GM18867 (cell line): Measurements from ENCODE around the gene ITGB5.
"Not testable (repeated sequence)": the region's sequence is repeated elsewhere in the genome, so short reads cannot be mapped to it uniquely, and the experiment has no call there.

ENCODE experiments used
- ATAC-seq: cut with Tn5 transposase; IDR thresholded peaks from one replicate; pipeline ENCODE4 v1.9.1; 2021; ENCODE audit warnings: mild to moderate bottlenecking, moderate library complexity; ENCODE audit not compliant: unreplicated experiment

ITGB5 gene

DNA sequence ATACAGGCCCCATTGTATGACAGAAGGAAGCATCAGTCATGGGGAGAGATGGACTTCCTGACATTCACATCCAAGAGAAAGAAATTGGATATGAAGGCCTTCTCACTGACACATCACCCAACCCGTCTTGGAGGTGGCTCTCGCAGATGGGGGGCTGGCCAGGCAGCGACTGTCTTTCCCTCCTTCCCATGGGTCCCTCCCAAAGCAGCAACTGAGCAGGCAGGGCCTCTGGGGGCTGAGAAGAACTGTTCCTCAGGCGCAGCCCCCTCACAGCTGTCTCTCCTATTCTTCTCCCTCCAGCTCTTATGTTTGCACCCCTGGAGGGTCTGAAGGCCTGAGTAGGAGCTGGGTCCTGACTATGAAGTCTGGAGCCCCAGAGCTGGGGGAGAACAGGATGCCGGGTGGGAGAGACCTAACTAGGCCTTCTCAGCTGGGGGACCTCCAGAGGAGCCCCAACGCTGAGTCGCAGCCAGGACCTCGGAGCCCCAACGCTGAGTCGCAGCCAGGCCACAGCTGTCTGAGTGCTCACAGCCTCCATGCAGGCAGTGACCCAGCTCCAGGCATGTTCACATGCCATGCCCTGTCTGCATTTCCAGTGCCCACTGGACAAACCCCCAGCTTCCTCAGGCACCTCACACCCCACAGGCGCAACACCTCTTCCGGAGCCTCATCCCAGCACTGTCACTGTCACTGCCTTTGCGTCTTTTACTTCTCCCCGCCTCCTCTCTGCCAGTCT lies 127.3 kb downstream of the ITGB5 start:
- ATAC-seq = no peak

DNA sequence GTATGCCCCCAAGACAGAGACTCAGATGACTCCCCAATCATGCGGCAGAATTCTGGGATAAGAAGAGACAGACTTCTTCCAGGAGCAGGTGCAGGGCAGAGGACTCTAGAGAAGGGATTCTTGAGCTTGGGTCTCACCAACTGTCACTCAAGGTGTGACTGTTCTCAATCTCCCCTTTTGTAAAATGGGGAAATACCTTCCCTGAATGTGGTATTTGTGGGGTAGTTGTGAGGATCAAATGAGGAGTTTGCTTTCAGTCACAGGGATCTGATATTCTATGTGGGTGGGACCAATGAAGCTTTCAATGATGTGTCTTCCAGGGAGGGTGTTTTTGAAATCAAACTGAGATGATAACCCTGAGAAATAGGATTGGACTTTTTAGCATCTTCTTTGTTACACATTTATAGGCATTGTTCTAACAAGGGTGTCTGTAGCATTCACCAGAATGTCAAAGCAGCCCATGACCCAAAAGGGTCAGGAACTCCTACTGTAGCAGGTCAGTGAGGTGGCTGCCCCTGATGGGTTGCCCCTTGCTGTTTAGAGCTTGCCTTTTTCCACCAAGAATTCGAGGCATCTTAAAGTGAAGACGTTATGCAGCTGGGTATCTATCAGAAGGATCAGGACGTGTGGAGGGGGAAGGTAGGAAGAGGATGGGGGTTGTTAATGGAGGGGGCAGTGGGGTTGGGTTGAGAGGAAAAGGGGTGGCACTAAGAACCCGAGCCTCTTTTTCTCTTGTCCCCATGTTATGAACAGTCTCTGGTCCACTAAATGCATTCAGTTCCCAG lies 128.1 kb downstream of the ITGB5 start:
- ATAC-seq = no peak

DNA sequence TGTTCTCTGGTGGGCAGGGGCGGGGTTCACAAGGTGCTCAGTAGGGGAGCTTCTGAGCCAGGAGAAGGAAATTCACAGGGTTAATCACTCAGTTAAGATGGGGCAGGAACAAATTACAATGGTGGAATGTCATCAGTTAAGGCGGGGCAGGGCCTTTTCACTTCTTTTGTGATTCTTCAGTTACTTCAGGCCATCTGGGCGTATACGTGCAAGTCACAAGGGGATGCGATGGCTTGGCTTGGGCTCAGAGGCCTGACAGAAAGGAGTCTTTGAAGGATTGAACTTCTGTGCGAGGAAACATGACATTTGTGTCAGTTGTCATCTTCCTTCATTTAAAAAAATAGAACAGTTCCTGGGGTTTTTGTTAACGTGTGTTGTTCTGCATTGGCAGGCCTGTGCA lies 129.2 kb downstream of the ITGB5 start:
- not testable (repeated sequence) for ATAC-seq

DNA sequence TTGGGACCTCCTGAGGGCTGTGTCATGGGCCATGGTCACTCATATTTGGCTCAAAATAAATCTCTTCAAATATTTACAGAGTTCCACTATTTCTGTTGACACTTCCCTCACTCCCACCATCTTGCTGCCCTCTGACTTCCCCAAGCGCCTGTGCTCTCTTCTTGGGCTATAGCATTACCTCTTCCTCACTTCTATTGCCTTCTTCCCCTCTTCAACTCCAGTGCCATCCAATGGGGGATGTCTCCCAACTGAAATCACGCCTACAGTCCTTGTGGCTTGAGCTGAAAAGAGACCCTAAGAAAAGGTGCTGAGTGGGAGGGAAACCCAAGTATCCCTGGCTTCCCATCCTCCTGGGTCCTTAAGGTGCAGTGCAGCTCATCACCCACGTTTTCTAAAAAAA lies 135.1 kb downstream of the ITGB5 start:
- ATAC-seq = no peak

DNA sequence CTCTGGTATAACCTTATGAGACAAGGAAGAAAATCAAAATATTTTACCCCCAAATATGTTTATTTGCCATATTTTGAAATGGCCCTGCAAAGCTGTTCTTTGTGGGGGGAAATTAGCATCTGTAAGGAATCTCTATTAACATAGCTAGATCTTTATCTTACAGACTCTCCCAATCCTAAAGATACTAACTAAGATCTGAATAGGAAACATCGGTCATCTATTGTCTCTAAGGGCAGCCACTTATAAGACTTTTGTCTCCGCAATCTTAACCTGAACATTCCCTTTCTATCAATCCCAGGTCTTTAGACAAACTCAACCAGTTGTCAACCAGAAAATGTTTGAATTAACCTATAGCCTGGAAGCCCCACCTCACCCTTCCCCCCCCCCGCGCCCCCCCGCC lies 135.7 kb downstream of the ITGB5 start:
- no peak for ATAC-seq

DNA sequence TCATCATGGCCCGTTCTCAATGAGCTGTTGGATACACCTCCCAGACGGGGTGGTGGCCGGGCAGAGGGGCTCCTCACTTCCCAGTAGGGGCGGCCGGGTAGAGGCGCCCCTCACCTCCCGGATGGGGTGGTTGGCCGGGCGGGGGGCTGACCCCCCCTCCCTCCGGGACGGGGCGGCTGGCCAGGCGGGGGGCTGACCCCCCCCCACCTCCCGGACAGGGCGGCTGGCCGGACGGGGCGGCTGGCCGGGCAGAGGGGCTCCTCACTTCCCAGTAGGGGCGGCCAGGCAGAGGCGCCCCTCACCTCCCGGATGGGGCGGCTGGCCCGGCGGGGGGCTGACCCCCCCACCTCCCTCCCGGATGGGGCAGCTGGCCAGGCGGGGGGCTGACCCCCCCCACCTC lies 137.3 kb downstream of the ITGB5 start:
- ATAC-seq = not testable (repeated sequence)

DNA sequence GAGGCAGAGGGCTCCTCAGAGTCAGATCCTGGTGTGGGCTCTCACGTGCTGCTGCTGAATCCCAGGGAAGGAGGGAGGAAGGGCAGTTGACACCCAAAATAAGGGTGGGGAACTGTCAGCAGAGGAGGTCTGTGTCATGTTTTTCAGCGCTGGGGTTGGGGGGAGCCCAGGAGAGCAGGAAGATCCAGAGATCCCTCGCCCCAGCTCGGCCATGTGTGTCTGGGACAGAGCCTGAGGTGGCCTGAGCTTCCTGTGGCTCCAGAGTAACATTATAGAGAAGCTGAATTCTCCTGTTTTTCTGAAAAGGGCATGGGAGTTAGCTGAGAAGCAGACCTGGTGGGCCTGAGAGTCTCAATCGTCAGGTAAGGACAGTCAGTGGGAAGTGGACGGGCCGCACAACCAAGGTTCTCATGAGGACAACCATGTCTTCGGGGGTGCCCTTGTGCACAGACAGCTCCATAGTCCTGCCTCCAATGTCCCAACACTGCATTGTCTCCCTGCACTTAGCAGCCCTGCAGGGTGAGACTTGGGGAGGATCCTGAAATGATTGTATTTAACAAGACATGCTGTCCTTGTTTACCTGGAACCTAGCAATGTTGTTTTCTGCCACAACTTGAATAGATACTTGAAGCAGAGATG lies 138.5 kb downstream of the ITGB5 start:
- no peak for ATAC-seq

DNA sequence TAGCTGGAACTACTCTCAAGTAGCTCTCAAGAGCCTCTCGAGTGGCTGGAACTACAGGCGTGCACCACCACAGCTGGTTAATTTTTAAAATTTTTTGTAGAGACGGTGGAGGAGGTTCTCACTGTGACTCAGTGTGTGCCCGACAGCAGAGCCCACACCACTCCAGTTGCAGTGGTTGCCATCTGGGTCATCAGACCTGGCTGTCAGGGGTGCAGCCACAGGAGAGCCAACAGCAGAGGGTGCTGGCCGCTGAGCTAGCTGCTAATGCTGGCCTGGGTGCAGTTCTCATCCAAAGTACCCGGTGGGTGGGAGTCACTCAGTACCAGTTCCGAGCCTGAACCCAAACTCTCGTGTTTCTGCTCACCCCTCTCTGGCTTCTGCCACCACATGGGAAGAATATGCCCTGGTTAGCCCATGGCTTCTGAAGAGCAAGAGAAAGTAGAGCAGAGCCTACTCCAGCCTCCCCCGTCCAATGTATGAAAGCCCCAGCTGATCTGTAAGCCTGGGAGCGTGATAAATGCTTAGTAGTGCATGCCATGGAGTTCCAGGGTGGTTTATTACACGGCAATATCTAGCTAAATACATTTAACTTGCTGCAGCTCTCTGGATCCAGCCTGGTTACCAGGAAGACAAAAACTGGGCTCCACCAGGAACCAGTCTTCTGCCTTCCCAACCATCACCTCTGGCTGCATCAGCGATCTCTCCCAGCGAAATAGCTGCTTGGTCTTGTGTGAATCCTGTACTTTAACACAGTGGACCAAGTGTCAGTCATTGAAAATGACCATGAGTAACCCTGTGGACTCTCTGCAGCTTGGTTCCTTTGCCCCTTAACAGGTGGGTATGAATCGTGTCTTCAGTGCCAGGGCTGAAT lies 139.8 kb downstream of the ITGB5 start:
- no peak for ATAC-seq

DNA sequence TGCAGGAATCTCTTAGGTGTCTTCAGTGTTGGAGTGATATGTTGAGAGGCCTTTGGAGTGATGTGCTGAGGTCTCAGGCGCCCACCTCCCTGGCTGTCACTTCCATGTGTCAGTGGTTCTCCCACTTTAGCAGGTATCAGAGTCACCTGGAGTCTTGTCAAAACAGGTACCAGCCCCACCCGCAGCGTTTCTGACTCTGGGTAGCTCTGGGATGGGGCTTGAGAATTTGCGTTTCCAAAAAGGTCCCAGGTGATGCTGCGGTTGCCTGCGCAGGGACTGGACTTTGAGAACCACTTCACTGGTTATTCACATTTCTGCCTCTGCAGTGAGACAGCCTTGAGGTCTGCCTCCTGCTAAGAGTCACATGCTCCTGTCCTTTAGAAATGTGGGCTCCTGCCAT lies 141.4 kb downstream of the ITGB5 start:
- no peak for ATAC-seq

DNA sequence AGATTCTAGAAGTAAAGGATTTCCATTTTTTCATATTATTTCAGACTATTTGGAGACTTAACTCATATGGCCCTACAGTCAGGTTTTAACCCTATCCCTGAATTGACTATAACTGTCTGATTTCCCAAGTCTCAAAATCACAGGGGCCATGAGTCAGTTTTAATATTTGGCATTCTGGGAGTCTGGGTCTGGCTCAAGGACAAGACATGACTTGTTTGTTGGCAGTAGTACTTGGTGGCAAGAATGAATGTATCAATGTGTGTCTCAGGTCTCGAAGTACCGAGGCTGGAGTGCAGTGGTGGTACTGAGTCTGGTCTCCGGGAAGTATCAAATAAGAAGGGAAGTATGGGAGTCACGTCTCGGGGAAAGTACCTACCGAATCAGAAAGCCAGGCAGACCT lies 146.1 kb downstream of the ITGB5 start:
- ATAC-seq = no peak

DNA sequence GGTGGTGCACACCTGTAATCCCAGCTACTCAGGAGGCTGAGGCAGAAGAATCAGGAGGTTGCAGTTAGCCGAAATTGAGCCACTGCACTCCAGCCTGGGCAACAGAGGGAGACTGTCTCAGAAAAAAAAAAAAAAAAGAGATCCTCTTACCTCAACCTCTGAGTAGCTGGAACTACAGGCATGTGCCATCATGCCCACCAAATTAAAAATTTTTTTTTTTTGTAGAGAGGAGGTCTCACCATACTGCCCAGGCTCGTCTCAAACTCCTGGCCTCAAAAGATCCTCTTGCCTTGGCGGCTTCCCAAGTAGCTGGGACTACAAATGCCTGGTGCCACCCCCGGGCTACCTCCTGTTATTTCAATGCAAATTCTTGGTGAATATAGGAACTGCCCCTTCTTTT lies 155.4 kb downstream of the ITGB5 start:
- ATAC-seq = no peak

DNA sequence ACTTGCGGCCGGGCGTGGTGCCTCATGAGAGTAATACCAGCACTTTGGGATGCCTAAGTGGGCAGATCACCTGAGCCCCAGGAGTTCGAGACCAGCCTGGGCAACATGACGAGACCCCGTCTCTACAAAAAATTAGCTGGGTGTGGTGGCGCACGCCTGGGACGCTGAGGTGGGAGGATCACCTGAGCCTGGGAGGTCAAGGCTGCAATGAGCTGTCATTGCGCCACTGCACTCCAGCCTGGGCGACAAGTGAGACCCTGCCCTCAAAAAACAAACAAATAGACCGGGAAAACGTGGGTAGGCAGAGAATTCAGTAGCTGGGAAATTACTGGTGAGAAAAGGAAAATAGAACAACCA lies 156.2 kb downstream of the ITGB5 start:
- no peak for ATAC-seq

DNA sequence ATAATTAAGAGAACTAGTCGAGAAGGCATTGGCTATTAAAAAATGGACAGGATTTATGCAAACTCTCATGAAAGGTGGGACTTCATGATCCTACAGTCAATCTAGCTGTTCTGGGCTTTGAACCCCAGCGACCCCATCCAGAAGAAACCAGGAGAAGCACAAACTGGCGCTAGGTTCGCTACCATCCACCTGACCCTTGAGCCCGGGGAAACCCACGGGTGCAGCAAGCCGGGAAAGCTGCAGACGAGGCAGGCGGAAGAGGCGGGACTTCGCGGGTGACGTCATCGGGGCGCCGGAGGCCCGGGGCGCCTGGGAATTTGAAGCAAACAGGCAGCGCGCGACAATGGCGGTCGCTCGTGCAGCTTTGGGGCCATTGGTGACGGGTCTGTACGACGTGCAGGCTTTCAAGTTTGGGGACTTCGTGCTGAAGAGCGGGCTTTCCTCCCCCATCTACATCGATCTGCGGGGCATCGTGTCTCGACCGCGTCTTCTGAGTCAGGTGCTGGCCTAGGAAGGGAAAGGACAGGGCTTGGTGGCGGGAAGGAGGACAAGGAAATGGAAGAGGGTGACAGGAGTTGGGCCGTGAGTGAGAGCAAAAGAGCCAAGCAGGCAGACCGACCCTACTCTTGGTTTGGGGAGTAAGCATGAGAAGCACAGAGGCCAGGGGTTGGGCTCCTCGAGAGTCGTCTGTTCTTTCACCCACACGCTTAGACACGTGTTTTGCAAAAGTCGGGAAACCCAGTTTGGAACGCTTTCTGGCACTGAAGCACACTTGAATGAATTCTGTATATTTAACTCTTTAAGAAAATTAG lies 156.8 kb downstream of the ITGB5 start, which contains the start of gene UMPS:
Gene UMPS, plus strand, starts transcription at position 324 of the 812 bp plus-strand sequence. Its CDS starts 20 bp downstream, at position 344.
- ATAC-seq = peak; percentile 98

DNA sequence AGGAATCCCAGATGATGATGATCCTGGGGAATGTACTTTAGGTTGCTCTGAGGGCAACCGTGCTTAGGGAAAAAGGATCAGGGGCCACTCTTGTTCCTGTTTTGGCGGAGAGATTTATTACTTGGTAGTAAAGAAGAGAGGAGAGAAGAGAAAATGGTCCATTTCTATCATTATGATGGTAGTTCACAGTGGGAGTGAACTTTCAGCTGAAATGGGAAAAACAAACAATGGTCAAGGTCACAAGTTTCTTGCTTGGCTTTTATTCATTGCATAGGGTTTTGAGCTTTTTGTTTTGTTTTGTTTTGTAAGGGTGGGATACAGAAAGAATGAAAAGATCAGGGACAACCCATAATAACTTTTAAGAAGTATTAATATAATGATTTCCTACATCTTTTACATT lies 164.6 kb downstream of the ITGB5 start:
- no peak for ATAC-seq

DNA sequence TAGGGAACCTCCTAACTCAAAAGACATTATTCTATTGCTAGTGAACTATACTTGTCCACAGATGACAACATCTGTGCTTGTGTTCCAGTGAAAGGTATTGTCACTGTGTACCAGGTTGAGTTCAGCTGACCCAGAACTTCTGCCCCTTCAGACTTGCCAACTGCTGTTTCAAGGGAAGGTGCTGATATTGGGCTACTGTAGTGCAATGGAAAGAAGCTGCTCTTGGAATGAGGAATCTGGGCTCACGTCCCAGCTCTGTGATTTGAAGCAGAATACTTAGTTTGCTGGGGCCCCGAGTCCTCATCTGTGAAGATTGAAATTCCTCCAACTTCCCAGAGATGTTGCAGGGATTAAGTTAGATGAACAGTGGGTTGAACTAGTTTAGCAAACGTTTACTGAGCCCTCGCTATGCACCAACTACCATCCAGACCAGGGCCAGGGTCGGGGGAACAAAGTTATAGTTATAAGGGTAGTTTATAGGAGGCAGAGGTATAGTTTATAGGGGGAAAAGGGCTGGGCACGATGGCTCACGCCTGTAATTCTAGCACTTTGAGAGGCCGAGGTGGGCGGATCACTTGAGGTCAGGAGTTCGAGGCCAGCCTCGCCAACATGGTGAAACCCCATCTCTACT lies 172.8 kb downstream of the ITGB5 start:
- no peak for ATAC-seq
